Stomach (tissue), 9 donors: ENCODE results near the gene STXBP5. TPM values are rescaled to one million over a fixed set of nuclear protein-coding genes. Genes with fewer than 3 reads are reported as not detected.
A peak's percentile ranks its signal among the peaks of the same experiment; 100 is the strongest.

ENCODE experiments used
- DNase-seq, 2 donors: peaks; one replicate each; pipeline versions ENCODE4 v3.0.0 to v3.0.0-alpha.2; 2013 to 2019
- H3K27ac ChIP-seq, 5 donors: fragments of 200-600 bp in 4 of 5; sonication (generic) in 4 of 5; one replicate each; pipeline ENCODE4 v1.5.1; 2013 to 2019; ENCODE audit warnings: mild to moderate bottlenecking in 1 of 5, moderate library complexity in 1 of 5
- H3K27me3 ChIP-seq, 3 donors: fragments of 200-600 bp; sonication (generic); one replicate each; pipeline ENCODE4 v1.5.1; 2017 to 2019; ENCODE audit warnings: mixed run types in 1 of 3
- H3K36me3 ChIP-seq, 4 donors: fragments of 200-600 bp; sonication (generic); 1 replicate in 3 of 4; 2 replicates in 1 of 4; pipeline ENCODE4 v1.5.1; 2016 to 2019
- H3K4me1 ChIP-seq, 4 donors: fragments of 200-600 bp; sonication (generic); one replicate each; pipeline ENCODE4 v1.5.1; 2016 to 2019
- H3K4me3 ChIP-seq, 4 donors: fragments of 200-600 bp; sonication (generic) in 3 of 4; one replicate each; pipeline ENCODE4 v1.5.1; 2016 to 2019; ENCODE audit warnings: mild to moderate bottlenecking in 1 of 4
- H3K9me3 ChIP-seq, 4 donors: fragments of 200-600 bp; sonication (generic); one replicate each; pipeline ENCODE4 v1.5.1; 2016 to 2019
- EP300 ChIP-seq: sonication (generic); formaldehyde crosslinking; IDR thresholded peaks from one replicate; pipeline ENCODE4 v1.6.1; 2017; ENCODE audit warnings: antibody characterized with exemption
- POLR2A ChIP-seq, 4 donors: fragments of 450-650 bp; IDR thresholded peaks; one replicate each; pipeline ENCODE4 v1.6.1; 2016; ENCODE audit warnings: antibody characterized with exemption in 4 of 4, control low read depth in 2 of 4, mild to moderate bottlenecking in 1 of 4, moderate library complexity in 1 of 4
- POLR2AphosphoS5 ChIP-seq, 3 donors: sonication (generic); formaldehyde crosslinking; IDR thresholded peaks; one replicate each; pipeline ENCODE4 v1.6.1; 2016; ENCODE audit warnings: antibody characterized with exemption in 3 of 3
- WGBS, 5 donors: extraction: QIAGEN DNeasy Blood & Tissue Kit in 3 of 5; methylation state at CpG; one replicate each; pipeline versions ENCODE4 v1.1.5 to v1.1.7; 2013 to 2018; 5-methylcytosine and 5-hydroxymethylcytosine counted together
- intact Hi-C: fragments of 100-400 bp; cut with DNase I; formaldehyde crosslinking; loops from one replicate; pipeline ENCODE4 v1.15.1; 2023; ENCODE audit warnings: low total_unique reads
- polyA plus RNA-seq, 3 donors: library from polyadenylated mRNA; stranded (reverse); fragments of 200-250 nt; gene quantifications; one replicate each; pipeline ENCODE4 v1.2.3, GENCODE V29; 2013
- total RNA-seq, 5 donors: library from RNA; depleted of rRNA; stranded (reverse); fragments of >200 nt; gene quantifications; one replicate each; pipeline versions ENCODE4 v1.1.0 to v1.2.3, GENCODE V29; 2014 to 2016
- TF ChIP-seq, protein P1 (sequence below), 7 experiments: fragments of 450-650 bp in 4 of 7; fragments of 200-600 bp in 3 of 7; sonication (generic) in 3 of 7; IDR thresholded peaks; one replicate each; pipeline ENCODE4 v1.5.1; 2016 to 2019; ENCODE audit warnings: antibody characterized with exemption in 7 of 7, control low read depth in 2 of 7, mild to moderate bottlenecking in 1 of 7
- donor health status: healthy with polysubstance abuse.
- donor health status: Bipolar disorder and iron deficiency.
- donor health status: healthy.

The STXBP5 gene
- total and polyA plus RNA-seq, 8 donors = 5.9 to 56.2 (median 15.8) TPM

DNA sequence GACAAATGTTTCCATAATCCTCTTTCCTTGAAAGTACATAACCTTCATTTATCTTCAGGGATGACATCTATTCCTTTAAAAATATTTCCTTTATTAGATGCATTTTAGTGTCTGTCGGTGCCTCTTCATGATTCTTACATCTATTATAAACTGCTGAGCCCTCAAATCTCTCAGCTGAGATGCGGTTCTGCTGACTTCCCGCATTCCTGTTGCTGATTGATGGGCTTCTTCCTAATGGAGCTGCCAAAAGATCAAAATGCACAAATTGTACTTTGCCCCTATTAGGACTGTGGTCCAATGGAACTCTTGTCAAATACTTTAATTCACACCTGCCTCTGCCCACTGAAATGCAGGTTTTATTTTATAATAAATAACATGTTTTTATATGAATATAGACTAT lies 225.6 kb downstream of the STXBP5 start:
- Histone ChIP-seq H3K27me3 (no peaks in the 10 kb centered on the region), H3K36me3 (no peaks in the 10 kb centered on the region), H3K27ac (no peak overlapping the region), H3K4me3 (no peak overlapping the region), H3K9me3 (no peaks in the 10 kb centered on the region), H3K4me1 (no peaks in the 10 kb centered on the region)
- no peak for TF ChIP-seq POLR2A (IDR thresholded peaks at IDR 0.05)
- DNase-seq = no peak
- WGBS, 5 donors = 42 to 50% (median 44%) methylated on average over 3 of the region's 3 CpGs
- intact Hi-C loops = no loop called here

DNA sequence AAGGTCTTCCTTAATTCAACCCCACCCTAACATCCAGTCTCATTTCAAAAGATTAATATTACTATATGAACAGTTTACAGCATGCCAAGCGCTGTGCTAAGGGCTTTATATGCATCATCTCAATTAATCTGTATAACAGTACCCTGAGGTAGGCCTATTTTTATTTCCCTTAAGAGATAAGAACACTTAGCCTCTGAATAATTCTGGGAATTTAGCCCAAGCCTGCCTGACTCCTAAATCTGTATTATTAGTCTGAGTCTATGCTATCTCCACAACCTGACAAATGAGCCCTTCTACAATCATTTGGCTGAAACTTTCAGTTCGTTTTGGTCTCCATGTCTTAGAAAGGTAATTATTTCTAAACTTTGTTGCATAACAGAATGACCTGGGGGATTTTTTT lies 226.6 kb downstream of the STXBP5 start:
- Histone ChIP-seq H3K4me1 (no peaks in the 10 kb centered on the region), H3K27ac (no peak overlapping the region), H3K27me3 (no peaks in the 10 kb centered on the region), H3K36me3 (no peaks in the 10 kb centered on the region), H3K4me3 (no peak overlapping the region), H3K9me3 (no peaks in the 10 kb centered on the region)
- WGBS, 5 donors = 81 to 95% (median 94%) methylated on average over 2 of the region's 2 CpGs
- intact Hi-C loops = no loop called here
- no peak for TF ChIP-seq EP300
- no peak for DNase-seq

DNA sequence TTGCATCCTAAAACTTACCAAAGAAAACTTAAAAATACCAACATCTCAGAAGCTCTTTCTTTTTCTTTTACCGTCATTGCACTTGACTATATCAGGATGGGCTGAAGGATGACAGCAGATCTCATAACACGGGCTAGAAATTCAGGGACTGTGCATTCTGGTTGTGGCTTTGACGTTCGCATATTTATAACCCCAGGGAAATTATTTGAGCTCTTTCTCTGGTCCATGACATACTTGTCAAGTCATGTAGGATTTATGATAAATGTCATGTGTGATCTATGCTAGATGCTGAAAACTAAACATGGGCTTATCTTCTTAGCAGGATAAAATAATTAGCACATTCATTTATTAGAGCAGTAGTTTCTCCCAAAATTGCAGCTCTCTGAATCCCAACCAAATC lies 229.9 kb downstream of the STXBP5 start:
- TF ChIP-seq, protein P1, sequence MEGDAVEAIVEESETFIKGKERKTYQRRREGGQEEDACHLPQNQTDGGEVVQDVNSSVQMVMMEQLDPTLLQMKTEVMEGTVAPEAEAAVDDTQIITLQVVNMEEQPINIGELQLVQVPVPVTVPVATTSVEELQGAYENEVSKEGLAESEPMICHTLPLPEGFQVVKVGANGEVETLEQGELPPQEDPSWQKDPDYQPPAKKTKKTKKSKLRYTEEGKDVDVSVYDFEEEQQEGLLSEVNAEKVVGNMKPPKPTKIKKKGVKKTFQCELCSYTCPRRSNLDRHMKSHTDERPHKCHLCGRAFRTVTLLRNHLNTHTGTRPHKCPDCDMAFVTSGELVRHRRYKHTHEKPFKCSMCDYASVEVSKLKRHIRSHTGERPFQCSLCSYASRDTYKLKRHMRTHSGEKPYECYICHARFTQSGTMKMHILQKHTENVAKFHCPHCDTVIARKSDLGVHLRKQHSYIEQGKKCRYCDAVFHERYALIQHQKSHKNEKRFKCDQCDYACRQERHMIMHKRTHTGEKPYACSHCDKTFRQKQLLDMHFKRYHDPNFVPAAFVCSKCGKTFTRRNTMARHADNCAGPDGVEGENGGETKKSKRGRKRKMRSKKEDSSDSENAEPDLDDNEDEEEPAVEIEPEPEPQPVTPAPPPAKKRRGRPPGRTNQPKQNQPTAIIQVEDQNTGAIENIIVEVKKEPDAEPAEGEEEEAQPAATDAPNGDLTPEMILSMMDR (IDR thresholded peaks at IDR 0.05) = no peak
- no peak for TF ChIP-seq POLR2A (IDR thresholded peaks at IDR 0.05)
- no peak for TF ChIP-seq POLR2AphosphoS5 (IDR thresholded peaks at IDR 0.05)
- TF ChIP-seq EP300 = no peak
- intact Hi-C loops = no loop called here
- H3K36me3 ChIP-seq = no peaks in the 10 kb centered on the region
- H3K9me3 ChIP-seq = no peaks in the 10 kb centered on the region
- no peaks in the 10 kb centered on the region for H3K4me1 ChIP-seq
- no peak overlapping the region for H3K27ac ChIP-seq
- H3K4me3 ChIP-seq = no peak overlapping the region
- no peaks in the 10 kb centered on the region for H3K27me3 ChIP-seq
- DNase-seq = no peak
- 85 to 95% (median 89%) methylated on average over 4 of the region's 4 CpGs for WGBS, 5 donors

DNA sequence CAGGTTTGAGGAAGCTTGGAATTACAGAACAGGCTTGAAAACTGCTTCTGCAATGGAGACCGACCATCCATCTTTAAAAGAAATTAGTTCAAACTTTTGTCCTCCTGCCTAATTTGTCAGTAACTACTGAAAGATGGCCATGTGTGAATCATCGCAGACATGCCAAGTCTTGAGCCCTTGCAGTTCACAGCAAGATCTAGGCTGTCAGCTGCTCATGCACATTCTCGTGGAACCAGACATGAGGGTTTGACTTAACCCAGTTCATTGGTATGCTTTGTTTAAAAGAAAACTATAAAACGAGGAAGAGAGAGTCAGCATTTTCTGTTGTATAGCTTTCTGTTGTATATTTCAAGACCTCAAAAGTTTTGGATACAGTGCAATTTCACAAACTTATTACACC lies 230.3 kb downstream of the STXBP5 start:
- peak in 1 of 2 donors; percentile 31 for DNase-seq
- H3K4me1 ChIP-seq = no peaks in the 10 kb centered on the region
- H3K4me3 ChIP-seq = no peak overlapping the region
- intact Hi-C loops = no loop called here
- no peaks in the 10 kb centered on the region for H3K36me3 ChIP-seq
- H3K27me3 ChIP-seq = no peaks in the 10 kb centered on the region
- H3K9me3 ChIP-seq = no peaks in the 10 kb centered on the region
- TF ChIP-seq EP300 (no peak), POLR2A (IDR thresholded peaks at IDR 0.05) (no peak), POLR2AphosphoS5 (IDR thresholded peaks at IDR 0.05) (no peak)
- TF ChIP-seq, protein P1 (IDR thresholded peaks at IDR 0.05) = no peak
- no peak overlapping the region for H3K27ac ChIP-seq
- 51 to 74% (median 62%) methylated on average over 4 of the region's 4 CpGs for WGBS, 5 donors

DNA sequence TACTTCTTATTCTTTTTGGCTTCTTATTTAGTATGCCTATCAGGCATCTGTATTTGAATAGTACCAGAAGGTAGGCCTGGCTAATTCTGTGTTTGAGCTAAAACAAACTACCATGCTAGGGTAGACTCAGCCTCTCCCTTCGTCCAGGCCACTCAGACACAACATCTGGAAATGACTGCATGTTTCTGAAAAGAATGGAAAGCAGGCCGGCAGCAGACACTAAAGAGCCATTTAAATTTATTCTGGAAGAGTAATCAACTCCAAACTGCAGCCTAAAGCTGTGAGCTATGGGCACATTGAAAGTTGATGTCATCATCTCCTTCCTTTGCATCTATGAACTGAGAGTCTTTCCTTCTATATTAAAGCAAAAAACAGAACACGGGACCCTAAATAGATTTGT lies 233.4 kb downstream of the STXBP5 start:
- intact Hi-C loops = no loop called here
- Histone ChIP-seq H3K4me3 (no peak overlapping the region), H3K9me3 (no peaks in the 10 kb centered on the region), H3K4me1 (peaks cover 0 to 7% (median 0%) of the 10 kb centered on the region in 4 donors), H3K36me3 (no peaks in the 10 kb centered on the region), H3K27me3 (no peaks in the 10 kb centered on the region), H3K27ac (no peak overlapping the region)
- 76 to 90% (median 83%) methylated on average over 3 of the region's 3 CpGs for WGBS, 5 donors
- no peak for DNase-seq
- TF ChIP-seq, protein P1 (IDR thresholded peaks at IDR 0.05) = no peak
- no peak for TF ChIP-seq POLR2A (IDR thresholded peaks at IDR 0.05)
- no peak for TF ChIP-seq EP300
- no peak for TF ChIP-seq POLR2AphosphoS5 (IDR thresholded peaks at IDR 0.05)
